Activated CD4-positive, alpha-beta T cell treated with anti-CD3 and anti-CD28 coated beads, Interleukin-2, amount 50 U/mL, for 24 hours (primary cell): ENCODE measurements around the gene M1AP.

Source experiments
- DNase-seq, 2 donors: peaks; one replicate each; pipeline ENCODE4 v3.0.0-alpha.2; 2020; ENCODE audit warnings: low read depth in 1 of 2, low spot score in 1 of 2

Gene M1AP

GRCh38 chr2:74548900-74549826, 99.0 kb downstream of the M1AP start:
- no peak for DNase-seq

- no peak for DNase-seq
Observed at GRCh38 chr2:74548285-74548899, 99.7 kb downstream of the M1AP start.

- DNase-seq, result no peak
Observed at GRCh38 chr2:74546004-74546403, 102.1 kb downstream of the M1AP start.

GRCh38 chr2:74544634-74545033, 103.5 kb downstream of the M1AP start:
- DNase-seq, result no peak

- DNase-seq, result no peak
Observed at GRCh38 chr2:74542978-74543377, 105.2 kb downstream of the M1AP start.

- DNase-seq, result no peak
Observed at GRCh38 chr2:74540291-74540690, 107.8 kb downstream of the M1AP start.

- no peak for DNase-seq
Observed at GRCh38 chr2:74538881-74539339, 109.2 kb downstream of the M1AP start.

- DNase-seq, result no peak
Observed at GRCh38 chr2:74537140-74537539, 111.0 kb downstream of the M1AP start.

- no peak for DNase-seq
Observed at GRCh38 chr2:74536166-74536950, 111.8 kb downstream of the M1AP start.

GRCh38 chr2:74535440-74535965, 112.6 kb downstream of the M1AP start:
- no peak for DNase-seq

GRCh38 chr2:74534411-74534810, 113.7 kb downstream of the M1AP start:
- DNase-seq, result no peak

GRCh38 chr2:74533464-74533863, 114.7 kb downstream of the M1AP start:
- no peak for DNase-seq

GRCh38 chr2:74532222-74532621, 115.9 kb downstream of the M1AP start:
- DNase-seq, result no peak

- DNase-seq, result no peak
Observed at GRCh38 chr2:74531666-74532065, 116.5 kb downstream of the M1AP start.

GRCh38 chr2:74530239-74531187, 117.6 kb downstream of the M1AP start:
- no peak for DNase-seq

- DNase-seq, result peak; percentile 75 to 93
Observed at GRCh38 chr2:74529357-74530238, 118.5 kb downstream of the M1AP start, which contains the start of the genes AUP1 and HTRA2. Gene AUP1 (minus strand): TSS chr2:74529706. CDS start chr2:74529629, 77 bp downstream. Gene HTRA2 (plus strand): TSS chr2:74529933. CDS start chr2:74530007, 74 bp downstream.

- DNase-seq, result no peak
Observed at GRCh38 chr2:74528600-74529356, 119.4 kb downstream of the M1AP start.

- DNase-seq, result no peak
Observed at GRCh38 chr2:74527741-74528140, 120.4 kb downstream of the M1AP start.
